ENCODE measurements around the gene IL11. TPM values are rescaled to one million over a fixed set of nuclear protein-coding genes. Genes with fewer than 3 reads are reported as not detected.

IL11 gene
- total RNA-seq, 1 donor from 2014 or later, result 0.45 TPM

DNA sequence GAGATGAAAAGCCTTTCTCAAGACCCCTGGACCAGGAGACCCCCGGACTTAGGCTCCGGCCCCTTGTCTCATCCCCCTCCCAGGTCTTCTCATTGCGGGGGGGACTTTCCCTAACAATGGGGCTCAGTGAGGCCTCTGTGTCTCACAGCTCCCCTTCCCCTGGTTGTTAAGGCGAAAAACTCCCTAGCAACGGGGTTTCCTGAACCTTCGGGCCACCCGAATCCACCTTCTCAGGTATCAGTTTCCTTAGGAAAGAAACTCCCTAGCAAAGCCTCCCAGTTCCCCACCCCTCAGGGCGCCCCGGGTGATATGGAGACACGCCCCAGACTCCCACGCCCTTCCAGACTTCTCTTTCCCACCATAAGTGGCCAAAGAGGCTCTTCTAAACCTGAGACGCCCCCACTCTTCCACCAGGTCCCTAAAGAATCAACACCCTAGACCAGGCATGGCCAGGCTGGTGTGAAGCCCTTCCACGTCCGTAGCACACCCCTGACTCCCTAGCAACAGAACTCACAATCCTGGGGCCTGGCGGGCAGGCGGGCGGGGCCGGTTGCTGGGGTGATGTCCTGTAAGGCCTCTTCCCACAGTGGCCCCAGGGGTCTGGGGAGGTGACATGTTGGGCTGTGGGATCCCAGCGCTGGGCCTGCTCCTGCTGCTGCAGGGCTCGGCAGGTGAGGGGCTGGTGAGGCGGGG, 6.1 kb upstream of the IL11 start, which contains the start of gene TMEM190:
TSS of gene TMEM190 (plus strand) at position 586 of the 693 bp plus-strand sequence. CDS start at position 614, 28 bp downstream.
- intact Hi-C loops (cut with DNase I), result no loop called here
- ATAC-seq (no peak), DNase-seq (ENCODE audit: low spot score) (no peak)

DNA sequence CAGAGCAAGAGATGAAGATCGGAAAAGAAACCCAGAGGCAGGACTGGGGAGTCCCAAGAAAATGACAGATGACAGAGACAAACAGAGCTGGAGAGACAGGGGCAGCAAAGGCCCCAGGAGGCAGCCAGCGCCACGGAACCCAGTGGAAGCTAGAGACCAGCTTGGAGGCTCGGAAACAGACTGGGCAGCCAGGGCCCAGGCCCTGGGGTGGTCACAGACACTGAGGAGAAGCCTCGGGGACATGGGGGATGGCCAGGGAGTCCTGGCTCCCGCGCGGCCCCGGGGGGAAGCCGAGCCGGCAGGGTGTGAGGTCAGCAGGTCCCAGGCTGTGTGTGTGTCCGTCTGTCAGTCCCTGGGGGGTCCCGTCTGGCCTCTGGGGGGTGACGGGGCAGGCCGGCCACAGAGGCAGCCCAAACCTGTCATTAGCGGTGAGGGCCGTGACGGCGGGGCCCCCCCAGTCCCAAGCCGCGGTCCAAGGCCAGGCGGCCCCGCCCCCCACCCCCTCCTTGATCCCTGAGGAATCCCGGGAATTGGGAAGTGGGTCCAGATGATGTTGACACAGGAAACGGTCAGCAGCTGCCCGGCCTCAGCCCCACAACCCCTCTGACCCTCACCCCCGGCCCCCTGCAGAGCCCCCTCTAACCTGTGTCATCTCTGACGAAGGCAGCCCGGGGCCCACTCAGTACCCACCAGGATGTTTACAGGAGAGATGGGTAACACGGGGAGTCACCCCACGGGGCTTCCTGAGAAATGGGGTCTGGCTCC, 3.9 kb upstream of the IL11 start:
- ATAC-seq, result no peak
- intact Hi-C loops (cut with DNase I), result no loop called here
- no peak for DNase-seq (ENCODE audit: low spot score)

- intact Hi-C loops (cut with DNase I), result no loop called here
- no peak for ATAC-seq
- no peak for DNase-seq (ENCODE audit: low spot score)
These were observed 3.2 kb upstream of the IL11 start for GRCh38 chr19:55373306-55373992.

DNA sequence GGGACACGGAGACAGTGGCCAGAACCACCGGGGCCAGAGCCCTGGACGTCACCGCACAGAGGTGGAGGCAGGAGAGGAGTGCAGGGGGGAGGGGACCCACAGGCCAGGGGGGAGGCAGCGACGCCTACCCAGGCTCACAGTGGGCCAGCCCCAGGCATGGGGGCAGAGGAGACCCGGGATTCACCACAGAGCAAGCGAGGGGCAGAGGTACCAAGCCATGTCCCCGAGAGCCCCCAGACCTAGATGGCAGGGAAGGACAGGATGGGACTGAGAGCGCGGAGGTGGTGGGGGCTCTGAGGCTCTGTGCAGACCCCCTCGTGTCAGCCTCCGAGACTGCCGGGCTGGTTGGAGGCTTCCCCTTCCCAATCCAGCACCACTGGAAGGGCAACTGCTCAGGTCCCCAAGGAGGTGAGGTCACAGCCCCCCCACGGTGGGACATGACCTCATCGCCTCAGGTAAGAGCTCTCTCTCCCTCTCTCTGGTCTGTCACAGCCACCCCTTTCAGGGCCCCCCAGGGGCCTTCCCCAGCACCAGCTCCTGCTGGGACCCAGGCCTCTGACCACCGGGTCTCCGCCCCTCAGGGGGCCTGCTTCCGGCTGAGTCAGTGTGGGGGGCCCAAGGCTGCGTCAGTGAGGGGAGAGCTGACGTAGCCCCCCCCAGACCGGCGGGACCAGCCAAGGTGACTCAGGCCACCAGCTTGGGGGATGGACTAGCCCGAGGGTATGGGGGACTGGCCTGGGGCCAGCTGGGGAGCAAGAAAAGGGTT, 2.2 kb upstream of the IL11 start:
- intact Hi-C loops (cut with DNase I), result no loop called here
- ATAC-seq (no peak), DNase-seq (ENCODE audit: low spot score) (no peak)

- DNase-seq (ENCODE audit: low spot score) (no peak), ATAC-seq (no peak)
- intact Hi-C loops (cut with DNase I), result no loop called here
These were observed 484 bp downstream of the IL11 start for GRCh38 chr19:55369653-55370304.

DNA sequence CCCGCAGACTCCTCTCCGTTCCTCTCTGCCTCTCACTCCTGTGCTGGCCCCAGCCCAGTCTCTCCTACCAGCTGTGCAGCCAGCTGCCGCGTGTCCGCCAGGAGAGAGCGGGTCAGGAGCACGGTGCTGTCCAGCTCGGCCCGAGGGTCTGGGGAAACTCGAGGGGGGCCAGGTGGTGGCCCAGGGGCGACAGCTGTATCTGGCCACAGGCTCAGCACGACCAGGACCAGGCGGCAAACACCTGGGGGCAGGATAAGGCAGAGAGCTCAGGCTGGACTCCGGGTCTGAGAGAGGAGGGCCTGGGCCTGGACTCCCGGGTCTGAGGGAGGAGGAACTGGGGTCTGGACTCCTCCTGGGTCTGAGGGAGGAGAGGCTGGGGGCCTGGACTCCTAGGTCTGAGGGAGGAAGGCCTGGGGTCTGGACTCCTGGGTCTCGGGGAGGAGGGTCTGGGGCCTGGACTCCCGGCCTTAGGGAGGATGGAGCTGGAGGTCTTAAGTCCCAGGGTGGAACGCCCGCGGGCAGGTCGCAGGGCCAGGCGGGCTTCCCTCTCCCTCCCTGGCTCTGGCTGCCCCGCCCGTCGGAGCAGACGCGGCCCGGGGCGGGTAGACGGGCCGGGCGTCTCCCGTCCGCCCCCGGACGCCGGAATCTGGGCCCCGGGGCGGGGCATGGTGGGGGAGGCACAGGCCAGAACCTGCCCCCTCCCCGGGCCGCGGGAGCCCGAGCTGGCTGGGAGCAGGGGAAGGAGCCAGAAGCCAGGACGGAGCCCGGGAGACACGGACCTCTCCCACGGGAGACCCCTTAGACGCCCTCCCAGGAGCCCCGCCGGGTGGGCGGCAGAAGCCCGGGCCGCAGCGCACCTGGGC, 1.3 kb downstream of the IL11 start:
- ATAC-seq (no peak), DNase-seq (ENCODE audit: low spot score) (no peak)
- intact Hi-C loops (cut with DNase I), result no loop called here

GRCh38 chr19:55368106-55368505, 2.2 kb downstream of the IL11 start:
- no peak for ATAC-seq
- intact Hi-C loops (cut with DNase I), result no loop called here
- DNase-seq (ENCODE audit: low spot score), result no peak

DNA sequence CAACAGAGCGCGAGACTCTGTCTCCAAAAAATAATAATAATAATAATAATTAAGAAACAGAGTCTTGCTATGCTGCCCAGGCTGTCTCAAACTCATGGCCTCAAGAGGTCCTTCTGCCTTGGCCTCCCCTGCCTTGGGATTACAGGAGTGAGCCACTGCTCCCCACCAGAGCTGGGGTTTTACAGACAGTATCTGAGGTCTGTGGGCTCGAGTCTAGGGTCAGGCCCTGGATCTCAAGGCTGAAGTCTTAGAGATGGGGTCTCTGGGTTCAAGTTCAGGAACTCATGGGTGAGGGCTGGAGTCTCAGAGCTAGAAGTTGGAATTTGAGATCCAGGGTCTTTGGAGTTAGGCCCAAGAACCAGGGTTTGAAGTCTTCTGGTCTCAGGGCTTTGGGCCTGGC, 3.5 kb downstream of the IL11 start:
- no peak for DNase-seq (ENCODE audit: low spot score)
- intact Hi-C loops (cut with DNase I), result no loop called here
- ATAC-seq, result no peak

DNA sequence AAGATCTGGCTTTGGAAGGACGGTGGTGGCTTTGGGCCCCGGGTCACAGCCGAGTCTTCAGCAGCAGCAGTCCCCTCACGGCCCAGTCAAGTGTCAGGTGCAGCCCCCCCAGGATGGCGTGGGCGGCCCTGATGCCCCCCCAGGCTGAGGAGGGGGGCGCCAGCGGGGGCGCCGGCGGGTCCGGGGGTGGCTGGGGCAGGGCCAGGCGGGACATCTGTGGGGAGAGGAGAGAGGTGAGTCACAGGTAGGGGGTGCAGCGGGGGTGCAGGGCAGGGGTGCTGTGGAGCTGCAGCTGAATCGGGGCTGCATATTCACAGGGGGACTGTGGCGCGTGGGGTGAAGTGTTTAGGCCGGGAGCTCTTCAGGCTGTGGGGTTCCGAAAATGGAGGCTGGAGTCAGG, 4.3 kb downstream of the IL11 start:
- intact Hi-C loops (cut with DNase I), result no loop called here
- DNase-seq (ENCODE audit: low spot score) (no peak), ATAC-seq (no peak)

GRCh38 chr19:55365245-55365644, 5.0 kb downstream of the IL11 start:
- DNase-seq (ENCODE audit: low spot score) (no peak), ATAC-seq (no peak)
- intact Hi-C loops (cut with DNase I), result no loop called here

GRCh38 chr19:55362990-55363716, 7.1 kb downstream of the IL11 start, which contains the start of gene GARIN5B:
TSS of gene GARIN5B (minus strand) at chr19:55363260. CDS start at chr19:55363066, 194 bp downstream.
- intact Hi-C loops (cut with DNase I), result no loop called here
- no peak for ATAC-seq

GRCh38 chr19:55362174-55362989, 7.9 kb downstream of the IL11 start:
- no peak for ATAC-seq
- DNase-seq (ENCODE audit: low spot score), result no peak
- intact Hi-C loops (cut with DNase I), result no loop called here

More at GRCh38 chr19:55362990-55363716, 7.1 kb downstream of the IL11 start, which contains the start of gene GARIN5B:
- DNase-seq (ENCODE audit: low spot score), result no peak

GRCh38 chr19:55360902-55361301, 9.4 kb downstream of the IL11 start:
- intact Hi-C loops (cut with DNase I), result no loop called here
- DNase-seq (ENCODE audit: low spot score), result no peak
- ATAC-seq, result no peak

DNA sequence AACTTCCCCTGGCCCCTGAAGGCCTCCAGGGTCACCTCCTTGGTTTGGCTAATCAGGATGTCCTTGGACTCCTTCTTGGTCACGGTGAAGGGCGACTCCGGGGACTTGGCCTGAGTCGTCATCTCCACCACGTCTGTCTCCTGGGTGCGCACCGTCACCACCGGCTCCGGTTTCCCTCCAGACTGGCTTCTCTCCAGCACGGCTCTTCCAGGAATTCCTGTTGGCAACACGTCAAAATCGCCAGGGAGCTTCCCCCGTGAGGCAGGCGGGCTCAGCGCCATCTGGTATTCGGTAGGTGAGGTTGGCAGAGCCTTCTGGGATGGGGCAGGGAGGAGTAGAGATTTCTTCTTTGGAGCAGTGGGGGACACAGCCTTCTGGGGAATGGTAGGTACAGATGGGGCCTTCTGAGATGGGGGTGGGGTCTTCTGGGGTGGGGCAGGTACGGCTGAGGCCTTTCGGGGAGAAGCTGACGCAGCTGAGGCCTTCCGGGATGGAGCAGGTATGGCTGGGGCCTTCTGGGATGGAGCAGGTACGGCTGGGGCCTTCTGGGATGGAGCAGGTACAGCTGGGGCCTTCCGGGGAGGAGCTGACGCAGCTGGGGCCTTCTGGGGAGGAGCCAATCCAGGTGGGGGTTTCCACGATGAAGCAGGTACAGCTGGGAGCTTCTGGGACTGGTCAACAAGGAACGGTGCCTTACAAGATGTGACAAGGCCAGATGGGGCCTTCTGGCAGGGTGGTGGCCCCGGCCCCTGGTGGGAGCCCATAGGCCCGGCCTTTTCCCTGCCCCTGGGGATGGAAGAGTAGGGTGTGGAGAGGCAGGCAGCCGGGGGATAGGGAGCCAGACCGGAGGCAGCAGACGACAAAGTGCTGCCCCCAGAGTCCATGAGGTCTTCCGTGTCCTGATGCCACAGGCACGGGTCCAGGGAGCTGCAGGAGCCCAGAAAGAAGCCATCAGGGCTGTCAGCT, 11.0 kb downstream of the IL11 start:
- DNase-seq (ENCODE audit: low spot score), result no peak
- intact Hi-C loops (cut with DNase I), result no loop called here
- ATAC-seq, result no peak

GRCh38 chr19:55358493-55358892, 11.8 kb downstream of the IL11 start:
- intact Hi-C loops (cut with DNase I), result no loop called here
- ATAC-seq (no peak), DNase-seq (ENCODE audit: low spot score) (no peak)
